ENCODE results near the gene EFCAB6.

GRCh38 chr22:43802897-43803495 lies 9.1 kb downstream of the EFCAB6 start:
- TF ChIP-seq CTCF (IDR thresholded peaks at IDR 0.05; ENCODE audit: extremely low read depth in 1 of 2, insufficient read depth in 1 of 2, low read depth in 1 of 2, low read length in 2 of 2) (no peak), POLR2A (IDR thresholded peaks at IDR 0.05; ENCODE audit: low read depth, low read length) (no peak), POLR2AphosphoS5 (IDR thresholded peaks at IDR 0.05; ENCODE audit: insufficient read depth, low read depth, low read length) (no peak)

Data from endothelial cell of umbilical vein (primary cell).